Measurements from ENCODE around the gene ITGB7.
"Not testable (repeated sequence)": the region's sequence is repeated elsewhere in the genome, so short reads cannot be mapped to it uniquely, and the experiment has no call there.

ITGB7 gene

GRCh38 chr12:53217051-53217930 is 10.2 kb upstream of the ITGB7 start:
- DNase-seq, result peak; percentile 88

GRCh38 chr12:53215497-53215896 is 8.4 kb upstream of the ITGB7 start:
- no peak for DNase-seq

- DNase-seq, result no peak
These were observed 7.8 kb upstream of the ITGB7 start for GRCh38 chr12:53214687-53215455.

- no peak for DNase-seq
These were observed 7.2 kb upstream of the ITGB7 start for GRCh38 chr12:53214221-53214620.

- DNase-seq, result peak; percentile 90
These were observed 6.3 kb upstream of the ITGB7 start for GRCh38 chr12:53213348-53213747.

GRCh38 chr12:53212931-53213330 is 5.9 kb upstream of the ITGB7 start:
- DNase-seq, result no peak

- peak; percentile 67 for DNase-seq
These were observed 4.7 kb upstream of the ITGB7 start for GRCh38 chr12:53211476-53212381.

- no peak for DNase-seq
These were observed 3.8 kb upstream of the ITGB7 start for GRCh38 chr12:53210843-53211242.

- peak; percentile 79 for DNase-seq
These were observed 1.9 kb upstream of the ITGB7 start for GRCh38 chr12:53208877-53209463.

- no peak for DNase-seq
These were observed 1.4 kb upstream of the ITGB7 start for GRCh38 chr12:53208435-53208834.

- peak; percentile 54 for DNase-seq
These were observed 1.2 kb downstream of the ITGB7 start for GRCh38 chr12:53205747-53206419.

GRCh38 chr12:53204351-53204750 is 2.7 kb downstream of the ITGB7 start:
- no peak for DNase-seq

- not testable (repeated sequence) for DNase-seq
These were observed 4.7 kb downstream of the ITGB7 start for GRCh38 chr12:53202316-53202715.

GRCh38 chr12:53201639-53202038 is 5.4 kb downstream of the ITGB7 start:
- DNase-seq, result no peak

GRCh38 chr12:53201177-53201541 is 5.9 kb downstream of the ITGB7 start:
- DNase-seq, result peak; percentile 80

- peak; percentile 70 for DNase-seq
These were observed 6.4 kb downstream of the ITGB7 start for GRCh38 chr12:53200458-53201176.

- DNase-seq, result no peak
These were observed 7.0 kb downstream of the ITGB7 start for GRCh38 chr12:53200107-53200457.

- no peak for DNase-seq
These were observed 7.4 kb downstream of the ITGB7 start for GRCh38 chr12:53199700-53200099.

- peak; percentile 55 for DNase-seq
These were observed 8.5 kb downstream of the ITGB7 start for GRCh38 chr12:53198486-53199110.

GRCh38 chr12:53197011-53197640 is 9.9 kb downstream of the ITGB7 start:
- no peak for DNase-seq
